Measurements from ENCODE around the gene CCND2.

The CCND2 gene

GRCh38 chr12:4278329-4279197 is 5.0 kb downstream of the CCND2 start:
- Histone ChIP-seq H3K36me3 (ENCODE audit: control insufficient read depth in 1 of 2, insufficient read depth in 2 of 2, low read length in 2 of 2) (peaks cover 27 to 37% of the 10 kb centered on the region in 2 donors), H3K9me3 (ENCODE audit: control insufficient read depth in 1 of 2, low read length in 2 of 2) (no peaks in the 10 kb centered on the region), H3K4me3 (ENCODE audit: low read depth in 1 of 2, low read length in 2 of 2) (no peak overlapping the region), H3K27ac (ENCODE audit: low read length) (peak overlapping the region; percentile 77), H3K4me1 (ENCODE audit: control insufficient read depth in 1 of 2, insufficient read depth in 2 of 2, low read length in 2 of 2) (peaks cover 43 to 73% of the 10 kb centered on the region in 2 donors), H3K27me3 (ENCODE audit: low read depth, low read length) (no peaks in the 10 kb centered on the region)

- H3K27me3 ChIP-seq (ENCODE audit: low read depth, low read length): no peaks in the 10 kb centered on the region
- no peak overlapping the region for H3K4me3 ChIP-seq (ENCODE audit: low read depth in 1 of 2, low read length in 2 of 2)
- H3K36me3 ChIP-seq (ENCODE audit: control insufficient read depth in 1 of 2, insufficient read depth in 2 of 2, low read length in 2 of 2): peaks cover 34 to 42% of the 10 kb centered on the region in 2 donors
- H3K4me1 ChIP-seq (ENCODE audit: control insufficient read depth in 1 of 2, insufficient read depth in 2 of 2, low read length in 2 of 2): peaks cover 43 to 78% of the 10 kb centered on the region in 2 donors
- H3K9me3 ChIP-seq (ENCODE audit: control insufficient read depth in 1 of 2, low read length in 2 of 2): no peaks in the 10 kb centered on the region
- H3K27ac ChIP-seq (ENCODE audit: low read length): peak overlapping the region; percentile 77
Observed at GRCh38 chr12:4279198-4279690, 5.7 kb downstream of the CCND2 start.

- Histone ChIP-seq H3K9me3 (ENCODE audit: control insufficient read depth in 1 of 2, low read length in 2 of 2) (no peaks in the 10 kb centered on the region), H3K4me3 (ENCODE audit: low read depth in 1 of 2, low read length in 2 of 2) (peak overlapping the region; percentile 15 to 22), H3K27me3 (ENCODE audit: low read depth, low read length) (no peaks in the 10 kb centered on the region), H3K27ac (ENCODE audit: low read length) (peak overlapping the region; percentile 77), H3K36me3 (ENCODE audit: control insufficient read depth in 1 of 2, insufficient read depth in 2 of 2, low read length in 2 of 2) (peaks cover 40 to 51% of the 10 kb centered on the region in 2 donors), H3K4me1 (ENCODE audit: control insufficient read depth in 1 of 2, insufficient read depth in 2 of 2, low read length in 2 of 2) (peaks cover 43 to 81% of the 10 kb centered on the region in 2 donors)
Observed at GRCh38 chr12:4280351-4281163, 7.0 kb downstream of the CCND2 start.

GRCh38 chr12:4281173-4281654 is 7.7 kb downstream of the CCND2 start:
- peaks cover 47 to 54% of the 10 kb centered on the region in 2 donors for H3K36me3 ChIP-seq (ENCODE audit: control insufficient read depth in 1 of 2, insufficient read depth in 2 of 2, low read length in 2 of 2)
- H3K27me3 ChIP-seq (ENCODE audit: low read depth, low read length): no peaks in the 10 kb centered on the region
- peak overlapping the region; percentile 77 for H3K27ac ChIP-seq (ENCODE audit: low read length)
- H3K4me1 ChIP-seq (ENCODE audit: control insufficient read depth in 1 of 2, insufficient read depth in 2 of 2, low read length in 2 of 2): peaks cover 44 to 85% of the 10 kb centered on the region in 2 donors
- peak overlapping the region in 1 of 2 donors; percentile 22 for H3K4me3 ChIP-seq (ENCODE audit: low read depth in 1 of 2, low read length in 2 of 2)
- no peaks in the 10 kb centered on the region for H3K9me3 ChIP-seq (ENCODE audit: control insufficient read depth in 1 of 2, low read length in 2 of 2)

- Histone ChIP-seq H3K36me3 (ENCODE audit: control insufficient read depth in 1 of 2, insufficient read depth in 2 of 2, low read length in 2 of 2) (peaks cover 52 to 59% of the 10 kb centered on the region in 2 donors), H3K27me3 (ENCODE audit: low read depth, low read length) (no peaks in the 10 kb centered on the region), H3K4me3 (ENCODE audit: low read depth in 1 of 2, low read length in 2 of 2) (no peak overlapping the region), H3K4me1 (ENCODE audit: control insufficient read depth in 1 of 2, insufficient read depth in 2 of 2, low read length in 2 of 2) (peaks cover 50 to 86% of the 10 kb centered on the region in 2 donors), H3K27ac (ENCODE audit: low read length) (no peak overlapping the region), H3K9me3 (ENCODE audit: control insufficient read depth in 1 of 2, low read length in 2 of 2) (no peaks in the 10 kb centered on the region)
Observed at GRCh38 chr12:4282103-4282891, 8.7 kb downstream of the CCND2 start.

- peaks cover 50 to 86% of the 10 kb centered on the region in 2 donors for H3K4me1 ChIP-seq (ENCODE audit: control insufficient read depth in 1 of 2, insufficient read depth in 2 of 2, low read length in 2 of 2)
- H3K36me3 ChIP-seq (ENCODE audit: control insufficient read depth in 1 of 2, insufficient read depth in 2 of 2, low read length in 2 of 2): peaks cover 57 to 59% of the 10 kb centered on the region in 2 donors
- peak overlapping the region; percentile 23 for H3K27ac ChIP-seq (ENCODE audit: low read length)
- no peaks in the 10 kb centered on the region for H3K27me3 ChIP-seq (ENCODE audit: low read depth, low read length)
- H3K4me3 ChIP-seq (ENCODE audit: low read depth in 1 of 2, low read length in 2 of 2): no peak overlapping the region
- no peaks in the 10 kb centered on the region for H3K9me3 ChIP-seq (ENCODE audit: control insufficient read depth in 1 of 2, low read length in 2 of 2)
Observed at GRCh38 chr12:4282892-4283511, 9.4 kb downstream of the CCND2 start.

GRCh38 chr12:4283512-4284255 is 10.1 kb downstream of the CCND2 start:
- H3K27ac ChIP-seq (ENCODE audit: low read length): peak overlapping the region; percentile 23
- no peaks in the 10 kb centered on the region for H3K9me3 ChIP-seq (ENCODE audit: control insufficient read depth in 1 of 2, low read length in 2 of 2)
- H3K36me3 ChIP-seq (ENCODE audit: control insufficient read depth in 1 of 2, insufficient read depth in 2 of 2, low read length in 2 of 2): peaks cover 57 to 63% of the 10 kb centered on the region in 2 donors
- peaks cover 52 to 86% of the 10 kb centered on the region in 2 donors for H3K4me1 ChIP-seq (ENCODE audit: control insufficient read depth in 1 of 2, insufficient read depth in 2 of 2, low read length in 2 of 2)
- H3K27me3 ChIP-seq (ENCODE audit: low read depth, low read length): no peaks in the 10 kb centered on the region
- H3K4me3 ChIP-seq (ENCODE audit: low read depth in 1 of 2, low read length in 2 of 2): no peak overlapping the region

- Histone ChIP-seq H3K4me1 (ENCODE audit: control insufficient read depth in 1 of 2, insufficient read depth in 2 of 2, low read length in 2 of 2) (peaks cover 47 to 86% of the 10 kb centered on the region in 2 donors), H3K36me3 (ENCODE audit: control insufficient read depth in 1 of 2, insufficient read depth in 2 of 2, low read length in 2 of 2) (peaks cover 57 to 66% of the 10 kb centered on the region in 2 donors), H3K4me3 (ENCODE audit: low read depth in 1 of 2, low read length in 2 of 2) (no peak overlapping the region), H3K27me3 (ENCODE audit: low read depth, low read length) (no peaks in the 10 kb centered on the region), H3K9me3 (ENCODE audit: control insufficient read depth in 1 of 2, low read length in 2 of 2) (no peaks in the 10 kb centered on the region), H3K27ac (ENCODE audit: low read length) (no peak overlapping the region)
Observed at GRCh38 chr12:4284306-4284705, 10.7 kb downstream of the CCND2 start.

- H3K27me3 ChIP-seq (ENCODE audit: low read depth, low read length): no peaks in the 10 kb centered on the region
- H3K36me3 ChIP-seq (ENCODE audit: control insufficient read depth in 1 of 2, insufficient read depth in 2 of 2, low read length in 2 of 2): peaks cover 57 to 68% of the 10 kb centered on the region in 2 donors
- H3K27ac ChIP-seq (ENCODE audit: low read length): no peak overlapping the region
- peaks cover 41 to 86% of the 10 kb centered on the region in 2 donors for H3K4me1 ChIP-seq (ENCODE audit: control insufficient read depth in 1 of 2, insufficient read depth in 2 of 2, low read length in 2 of 2)
- H3K9me3 ChIP-seq (ENCODE audit: control insufficient read depth in 1 of 2, low read length in 2 of 2): no peaks in the 10 kb centered on the region
- H3K4me3 ChIP-seq (ENCODE audit: low read depth in 1 of 2, low read length in 2 of 2): no peak overlapping the region
Observed at GRCh38 chr12:4285070-4285469, 11.5 kb downstream of the CCND2 start.

GRCh38 chr12:4286228-4286627 is 12.7 kb downstream of the CCND2 start:
- Histone ChIP-seq H3K4me1 (ENCODE audit: control insufficient read depth in 1 of 2, insufficient read depth in 2 of 2, low read length in 2 of 2) (peaks cover 29 to 85% of the 10 kb centered on the region in 2 donors), H3K4me3 (ENCODE audit: low read depth in 1 of 2, low read length in 2 of 2) (no peak overlapping the region), H3K27me3 (ENCODE audit: low read depth, low read length) (no peaks in the 10 kb centered on the region), H3K27ac (ENCODE audit: low read length) (no peak overlapping the region), H3K36me3 (ENCODE audit: control insufficient read depth in 1 of 2, insufficient read depth in 2 of 2, low read length in 2 of 2) (peaks cover 47 to 67% of the 10 kb centered on the region in 2 donors), H3K9me3 (ENCODE audit: control insufficient read depth in 1 of 2, low read length in 2 of 2) (no peaks in the 10 kb centered on the region)
